GM10266 (cell line): ENCODE data around the gene FAM83D.
A peak's percentile ranks its signal among the peaks of the same experiment; 100 is the strongest.

Experiments
- DNase-seq: peaks from one replicate; pipeline ENCODE4 v3.0.0; 2012; ENCODE audit errors: extremely low spot score
- TF ChIP-seq, protein P1 (sequence below): IDR thresholded peaks from 2 replicates; pipeline ENCODE4 v1.5.1; 2012; ENCODE audit warnings: mild to moderate bottlenecking, low read depth; ENCODE audit not compliant: control insufficient read depth, insufficient read depth; ENCODE audit errors: missing control alignments

FAM83D gene

DNA sequence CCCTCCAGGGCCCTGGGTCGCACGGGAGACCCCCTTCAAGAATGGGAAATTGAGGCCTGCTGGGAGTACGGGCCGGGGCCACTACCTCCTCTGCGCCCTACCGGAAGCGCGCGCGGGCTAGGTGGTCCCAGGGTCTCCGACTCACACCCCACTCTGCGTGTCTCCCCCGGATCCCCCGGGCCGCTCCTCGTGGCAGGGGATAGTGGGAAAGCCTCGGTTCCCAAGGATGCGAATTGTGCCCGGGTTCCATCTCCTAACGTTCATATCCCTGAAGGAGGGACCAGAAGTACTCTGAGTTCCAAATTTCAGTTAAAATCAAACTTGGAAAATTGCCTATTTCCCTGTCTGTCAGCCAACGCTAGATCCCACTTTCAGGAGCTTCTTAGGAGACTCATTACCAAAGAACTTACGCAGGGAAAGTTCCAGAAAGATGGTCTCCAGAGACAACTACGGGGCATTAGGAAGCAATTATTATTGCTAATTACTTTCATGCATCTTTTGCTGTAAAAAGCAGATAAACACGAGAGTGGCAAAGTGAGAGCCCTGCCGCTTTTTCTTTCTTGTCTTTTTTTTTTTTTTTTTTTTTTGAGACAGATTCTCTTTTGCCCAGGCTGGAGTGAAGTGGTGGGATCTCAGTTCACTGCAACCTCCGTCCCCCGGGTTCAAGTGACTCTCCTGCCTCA is 858 bp downstream of the FAM83D start:
- TF ChIP-seq, protein P1, sequence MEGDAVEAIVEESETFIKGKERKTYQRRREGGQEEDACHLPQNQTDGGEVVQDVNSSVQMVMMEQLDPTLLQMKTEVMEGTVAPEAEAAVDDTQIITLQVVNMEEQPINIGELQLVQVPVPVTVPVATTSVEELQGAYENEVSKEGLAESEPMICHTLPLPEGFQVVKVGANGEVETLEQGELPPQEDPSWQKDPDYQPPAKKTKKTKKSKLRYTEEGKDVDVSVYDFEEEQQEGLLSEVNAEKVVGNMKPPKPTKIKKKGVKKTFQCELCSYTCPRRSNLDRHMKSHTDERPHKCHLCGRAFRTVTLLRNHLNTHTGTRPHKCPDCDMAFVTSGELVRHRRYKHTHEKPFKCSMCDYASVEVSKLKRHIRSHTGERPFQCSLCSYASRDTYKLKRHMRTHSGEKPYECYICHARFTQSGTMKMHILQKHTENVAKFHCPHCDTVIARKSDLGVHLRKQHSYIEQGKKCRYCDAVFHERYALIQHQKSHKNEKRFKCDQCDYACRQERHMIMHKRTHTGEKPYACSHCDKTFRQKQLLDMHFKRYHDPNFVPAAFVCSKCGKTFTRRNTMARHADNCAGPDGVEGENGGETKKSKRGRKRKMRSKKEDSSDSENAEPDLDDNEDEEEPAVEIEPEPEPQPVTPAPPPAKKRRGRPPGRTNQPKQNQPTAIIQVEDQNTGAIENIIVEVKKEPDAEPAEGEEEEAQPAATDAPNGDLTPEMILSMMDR = no peak

DNA sequence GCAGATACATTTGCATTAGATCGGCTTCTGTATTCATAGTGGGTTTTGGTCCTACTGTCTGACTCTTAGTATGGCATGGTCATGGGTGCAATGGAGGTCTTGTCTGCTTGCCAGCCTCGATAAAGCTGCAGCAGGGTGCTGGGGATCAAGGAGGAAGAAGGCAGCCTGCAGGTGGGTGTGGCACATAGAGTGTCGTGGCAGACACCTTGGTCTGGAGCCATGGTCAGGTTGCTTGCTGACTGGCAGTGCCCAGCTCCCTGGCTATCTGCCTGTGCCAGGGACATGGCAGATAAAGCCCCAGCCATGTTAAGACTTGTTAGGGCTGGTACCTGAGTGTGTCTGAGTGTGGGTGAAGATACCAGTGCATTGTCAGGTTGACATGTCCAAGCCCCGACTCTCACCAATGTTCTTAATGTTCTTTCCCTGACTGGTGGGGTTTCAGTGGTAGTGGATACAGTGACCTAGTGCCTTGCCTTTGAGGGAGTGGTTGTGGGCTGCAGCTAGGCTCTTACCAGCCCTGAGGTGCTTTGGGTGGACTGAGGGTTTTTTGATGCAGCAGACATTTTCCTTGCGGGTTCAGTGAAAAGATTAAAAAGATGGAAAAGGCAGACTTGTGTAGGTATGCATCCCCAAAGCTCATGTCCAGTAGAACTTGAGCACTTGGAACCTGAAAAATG is 1.8 kb downstream of the FAM83D start:
- no peak for DNase-seq
- TF ChIP-seq, protein P1 = no peak

More for the DNA sequence above, 858 bp downstream of the FAM83D start:
- no peak for DNase-seq

- TF ChIP-seq, protein P1 = no peak
- no peak for DNase-seq
Measured at GRCh38 chr20:38930242-38930569, 4.0 kb downstream of the FAM83D start.

- DNase-seq = no peak
- TF ChIP-seq, protein P1 = no peak
Measured at GRCh38 chr20:38931984-38932383, 5.8 kb downstream of the FAM83D start.

DNA sequence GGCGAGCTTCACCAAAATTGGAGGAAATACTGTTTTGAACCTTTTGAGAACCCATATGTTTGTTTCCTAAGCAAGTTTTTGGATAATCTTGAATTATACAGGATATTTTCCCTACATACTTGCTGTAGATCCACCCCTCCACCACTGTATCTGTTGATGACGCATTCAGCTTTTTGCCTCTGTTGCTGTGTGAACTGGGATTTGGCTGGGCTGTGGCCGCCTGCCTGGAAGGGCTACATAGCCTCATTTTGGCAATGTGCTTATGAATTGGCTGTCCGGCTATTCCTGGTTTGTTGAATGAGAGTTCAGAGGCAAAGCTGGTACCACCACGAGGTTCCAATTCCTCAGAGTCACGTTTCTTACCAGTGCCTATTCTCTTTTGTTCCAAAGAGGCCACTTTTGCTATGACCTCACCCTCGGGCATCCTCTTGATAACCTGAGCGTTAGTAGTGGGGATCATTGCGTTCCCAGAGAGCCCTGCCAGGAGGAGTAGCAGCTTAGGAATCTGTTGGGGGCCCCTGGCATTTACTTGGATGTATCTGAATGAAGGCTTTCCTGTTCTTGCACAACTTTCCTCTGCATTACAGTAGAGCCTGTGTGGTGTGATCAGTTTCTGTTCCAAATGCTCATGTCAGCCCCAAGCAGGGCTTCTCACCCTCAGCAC is 6.4 kb downstream of the FAM83D start:
- no peak for DNase-seq
- TF ChIP-seq, protein P1 = no peak

DNA sequence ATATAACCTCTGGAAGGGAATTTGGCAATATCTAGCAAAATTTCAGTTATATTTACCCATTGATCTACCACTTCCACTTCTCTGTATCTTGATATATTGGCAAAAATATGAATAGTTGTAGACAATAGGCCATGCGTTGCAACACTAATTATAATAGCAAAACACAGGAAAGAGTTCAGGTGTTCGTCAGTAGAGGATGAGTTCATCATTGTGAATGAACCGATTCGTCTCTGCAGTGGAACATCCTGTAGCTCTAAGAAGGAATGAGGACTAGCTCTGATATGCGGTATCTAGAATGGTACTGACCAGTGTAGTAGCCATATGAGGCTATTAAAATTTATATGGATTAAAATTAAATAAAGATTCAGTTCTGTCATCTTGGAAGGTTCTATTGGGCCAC is 8.3 kb downstream of the FAM83D start:
- DNase-seq = no peak
- TF ChIP-seq, protein P1 = no peak

- TF ChIP-seq, protein P1 = peak; percentile 4
- no peak for DNase-seq
Measured at GRCh38 chr20:38935285-38935684, 9.1 kb downstream of the FAM83D start.
